Stimulated activated CD4-positive, alpha-beta T cell treated with anti-CD3 and anti-CD28 coated beads, Interleukin-1b, Interleukin-23, amount 100 ng/mL, for 1 hour (primary cell): ENCODE data around the gene LLGL1.
"Not testable (repeated sequence)": the region's sequence is repeated elsewhere in the genome, so short reads cannot be mapped to it uniquely, and the experiment has no call there.

Experiments used
- DNase-seq, 2 donors: peaks; one replicate each; pipeline ENCODE4 v3.0.0-alpha.2; 2020; ENCODE audit warnings: low read depth in 2 of 2

Gene LLGL1

DNA sequence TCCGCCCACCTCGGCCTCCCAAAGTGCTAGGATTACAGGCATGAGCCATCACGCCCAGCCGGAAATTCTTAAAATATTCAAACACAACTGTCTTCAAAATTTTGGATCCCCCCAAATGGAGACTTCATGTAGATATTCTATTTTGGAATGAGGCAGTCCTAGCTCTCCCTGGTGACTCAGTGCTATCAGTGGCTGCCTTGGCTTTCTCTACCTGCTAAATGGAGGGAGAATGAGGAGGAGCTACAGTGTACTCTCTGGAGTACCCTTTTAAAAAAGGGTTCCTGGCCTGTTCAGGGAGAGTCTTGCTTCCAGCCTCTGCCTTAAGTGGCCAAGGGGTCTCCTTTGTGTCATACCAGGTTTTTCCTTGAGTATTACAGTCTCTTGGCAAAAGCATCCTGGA lies 31.0 kb upstream of the LLGL1 start:
- DNase-seq, result no peak

DNA sequence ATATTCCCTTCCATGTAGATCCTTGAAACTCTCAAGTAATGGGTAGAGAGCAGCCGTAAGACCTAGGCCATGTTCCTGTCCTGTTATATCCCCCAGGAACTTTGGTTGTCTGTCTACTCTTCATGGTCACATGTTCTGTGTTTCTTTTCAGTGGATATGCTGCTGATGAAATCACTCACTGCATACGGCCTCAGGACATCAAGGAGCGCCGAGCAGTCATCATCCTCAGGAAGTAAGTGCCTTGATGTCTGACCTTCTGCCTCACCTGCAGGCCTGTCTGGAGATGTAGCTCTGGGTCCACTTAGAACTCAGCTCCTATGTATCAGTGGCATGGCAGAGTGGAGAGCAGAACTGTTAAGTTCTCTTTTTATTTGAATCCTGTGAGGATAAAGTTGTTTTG lies 30.6 kb upstream of the LLGL1 start:
- no peak for DNase-seq

DNA sequence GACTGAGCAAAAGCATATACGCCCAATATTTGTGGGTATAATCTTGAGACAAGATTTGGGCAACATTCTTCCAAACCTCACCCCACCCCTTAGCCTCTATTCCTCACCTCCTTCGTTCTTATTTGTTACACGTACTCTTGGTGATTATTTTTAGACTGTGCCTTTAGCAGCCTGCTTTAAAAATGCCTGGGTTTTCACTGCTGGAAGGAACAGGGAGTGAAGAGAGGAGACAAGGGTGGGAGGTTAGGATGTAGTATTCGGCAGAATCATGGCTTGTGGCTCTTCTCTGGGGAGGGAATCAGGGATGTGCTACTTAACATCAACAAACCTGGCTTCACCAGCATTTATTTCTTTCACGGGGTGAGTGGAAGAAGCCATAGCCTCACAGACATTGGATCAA lies 30.2 kb upstream of the LLGL1 start:
- no peak for DNase-seq

DNA sequence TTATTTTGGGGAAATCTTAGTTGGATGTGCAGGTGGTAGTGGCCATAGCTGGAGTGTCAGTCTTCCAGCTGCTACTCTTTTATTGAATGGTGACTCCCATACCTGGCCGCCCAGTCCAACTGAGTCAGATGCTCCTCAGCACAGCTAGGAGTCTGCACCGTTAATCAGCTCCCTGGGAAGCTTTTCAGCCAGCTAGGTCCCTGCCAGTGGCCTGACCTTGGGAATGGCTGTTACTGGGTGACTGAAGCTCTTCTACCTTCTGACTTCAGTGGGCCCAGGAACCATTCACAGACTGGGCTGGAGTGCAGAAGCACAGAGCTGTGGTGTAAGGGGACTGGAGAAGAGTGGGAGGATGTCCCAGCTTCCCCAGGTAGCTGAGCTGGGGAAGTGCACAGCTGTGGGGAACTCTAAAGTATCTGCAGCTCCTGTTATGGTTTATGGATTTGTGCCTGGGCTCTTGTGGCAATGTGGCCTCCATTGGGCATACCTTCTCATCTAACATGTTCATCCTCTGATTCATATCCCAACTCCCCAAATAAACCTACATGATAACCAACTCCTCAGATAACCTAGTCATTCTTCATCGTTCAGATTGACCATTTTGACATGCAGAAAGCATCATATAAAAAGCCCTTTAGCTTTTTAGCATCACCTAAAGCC lies 27.8 kb upstream of the LLGL1 start:
- no peak for DNase-seq

DNA sequence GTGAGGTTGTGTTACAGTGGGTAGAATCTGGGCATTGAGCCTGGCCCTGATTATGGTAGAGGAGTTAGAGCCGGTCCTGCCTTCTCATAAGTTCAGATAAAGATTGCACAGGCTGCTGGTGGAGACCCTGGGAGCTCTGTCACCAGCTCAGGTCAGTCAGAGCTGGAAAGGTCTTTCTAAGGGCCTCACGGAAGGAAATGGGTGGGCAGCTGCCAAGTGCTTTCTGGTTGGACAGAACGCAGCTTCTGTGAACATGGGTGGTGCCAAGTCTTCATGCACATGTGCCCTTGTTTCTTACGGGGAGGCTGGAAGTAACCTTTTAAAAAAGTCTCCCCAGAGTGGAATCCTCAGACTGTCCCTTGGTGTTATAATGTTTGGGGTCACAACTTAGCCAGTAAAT lies 26.9 kb upstream of the LLGL1 start:
- DNase-seq, result no peak

DNA sequence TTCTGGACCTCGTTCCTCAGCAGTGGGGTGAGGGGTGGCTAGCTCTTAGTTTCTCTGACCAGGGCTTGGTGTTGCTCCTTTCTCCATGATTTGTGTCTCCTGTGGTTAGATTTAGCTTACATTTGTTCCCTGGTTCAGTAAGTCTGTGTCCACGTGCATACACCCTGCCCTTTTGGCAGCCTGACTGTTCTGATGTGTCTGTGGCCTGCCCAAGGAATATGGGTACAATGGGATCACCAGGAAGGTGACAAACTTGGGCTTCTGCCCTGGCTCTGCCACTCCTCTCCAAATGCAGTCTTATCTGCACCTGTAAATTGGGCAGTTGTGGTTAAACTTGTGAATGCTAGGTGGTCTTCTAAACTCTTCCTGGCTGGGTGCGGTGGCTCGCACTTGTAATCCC lies 24.3 kb upstream of the LLGL1 start:
- DNase-seq, result no peak

DNA sequence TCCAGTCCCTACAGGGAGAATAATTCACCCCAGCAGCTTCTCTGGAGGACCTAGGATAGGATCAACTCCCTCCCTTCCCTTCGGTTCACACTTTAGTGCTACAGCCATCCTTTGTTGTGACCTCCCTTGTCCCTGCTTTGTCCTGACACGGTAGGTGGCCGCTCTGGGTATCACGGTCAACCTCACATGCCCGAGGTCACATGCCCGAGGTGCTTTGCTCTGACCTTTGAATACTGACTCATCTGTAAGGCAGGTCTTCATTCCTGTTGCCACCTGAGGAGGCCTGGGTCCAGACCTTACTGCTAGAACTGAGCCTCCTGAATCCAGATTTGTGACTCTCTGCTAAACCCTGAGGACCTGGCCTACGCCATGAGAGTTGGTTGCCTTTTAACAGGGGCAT lies 22.1 kb upstream of the LLGL1 start:
- no peak for DNase-seq

DNA sequence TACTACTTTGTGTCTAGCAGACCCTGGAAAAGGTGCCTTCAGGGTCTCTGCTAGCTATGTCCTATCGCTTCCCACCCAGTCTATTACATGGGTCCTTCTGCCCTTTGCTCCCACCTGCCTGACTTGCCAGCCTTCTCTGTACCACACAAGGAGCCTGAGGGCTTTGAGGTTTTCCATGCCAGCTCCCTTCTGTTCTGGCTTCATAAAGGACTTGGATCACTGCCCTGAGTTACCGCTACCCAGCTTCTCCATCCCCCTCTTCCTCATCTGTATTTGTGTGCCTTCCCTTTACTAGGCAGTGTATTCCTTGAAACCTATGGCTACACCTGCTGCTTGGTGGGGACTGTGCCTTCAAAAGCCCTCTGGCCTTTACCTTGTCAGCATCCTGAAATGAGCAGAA lies 19.6 kb upstream of the LLGL1 start:
- DNase-seq, result no peak

DNA sequence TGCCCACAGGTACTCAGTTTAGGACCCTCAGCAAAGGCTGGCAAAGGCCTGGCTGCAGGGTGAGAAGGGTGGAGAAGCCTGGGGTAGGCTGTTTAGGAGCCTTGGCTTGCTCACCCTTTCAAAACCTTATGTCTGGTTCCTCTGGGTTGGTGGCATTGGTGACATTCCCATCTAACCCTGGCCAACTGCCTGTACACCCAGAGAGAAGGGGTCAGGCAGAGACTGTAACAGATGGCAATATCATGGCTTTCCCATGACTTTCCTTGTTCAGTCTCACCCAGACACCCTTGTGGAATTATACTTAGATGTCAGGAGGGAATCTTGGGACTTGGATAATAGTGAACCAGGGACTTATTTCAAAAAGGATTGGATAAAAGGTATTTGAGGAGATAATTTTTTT lies 18.5 kb upstream of the LLGL1 start:
- no peak for DNase-seq

DNA sequence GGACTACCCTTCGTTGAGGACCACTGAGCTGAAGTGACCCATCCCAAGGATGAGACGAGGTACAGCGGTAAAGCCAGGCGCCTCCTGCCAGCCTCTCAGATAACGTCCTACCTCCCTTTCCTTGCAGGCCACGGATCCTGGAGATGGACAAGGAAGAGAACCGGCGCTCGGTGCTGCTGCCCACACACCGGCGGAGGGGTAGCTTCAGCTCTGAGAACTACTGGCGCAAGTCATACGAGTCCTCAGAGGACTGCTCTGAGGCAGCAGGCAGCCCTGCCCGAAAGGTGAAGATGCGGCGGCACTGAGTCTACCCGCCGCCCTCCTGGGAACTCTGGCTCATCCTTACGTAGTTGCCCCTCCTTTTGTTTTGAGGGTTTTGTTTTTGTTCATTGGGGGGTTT lies 17.3 kb upstream of the LLGL1 start:
- no peak for DNase-seq

DNA sequence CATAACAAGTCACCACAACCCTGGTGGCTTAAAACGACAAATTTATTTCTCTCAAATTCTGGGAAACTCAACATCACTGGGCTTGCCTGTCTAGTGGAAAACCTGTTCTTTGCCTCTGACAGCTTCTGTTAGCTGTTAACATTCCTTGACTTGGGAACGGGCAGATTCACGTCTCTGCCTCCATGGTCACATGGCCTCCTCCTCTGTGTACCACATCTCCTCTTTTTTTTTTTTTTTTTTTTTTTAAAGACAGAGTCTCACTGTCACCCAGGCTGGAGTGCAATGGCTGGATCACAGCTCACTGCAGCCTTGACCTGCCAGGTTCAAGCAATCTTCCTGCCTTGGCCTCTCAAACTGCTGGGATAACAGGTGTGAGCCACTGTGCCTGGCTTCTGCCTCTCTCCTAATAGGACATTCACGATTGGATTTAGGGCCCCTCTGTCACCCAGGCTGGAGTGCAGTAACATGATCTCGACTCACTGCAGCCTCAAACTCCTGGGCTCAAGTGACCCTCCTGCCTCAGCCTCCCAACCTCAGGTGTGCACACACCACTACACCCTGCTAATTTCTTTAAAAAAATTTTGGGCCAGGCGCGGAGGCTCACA lies 11.7 kb upstream of the LLGL1 start:
- DNase-seq, result no peak

DNA sequence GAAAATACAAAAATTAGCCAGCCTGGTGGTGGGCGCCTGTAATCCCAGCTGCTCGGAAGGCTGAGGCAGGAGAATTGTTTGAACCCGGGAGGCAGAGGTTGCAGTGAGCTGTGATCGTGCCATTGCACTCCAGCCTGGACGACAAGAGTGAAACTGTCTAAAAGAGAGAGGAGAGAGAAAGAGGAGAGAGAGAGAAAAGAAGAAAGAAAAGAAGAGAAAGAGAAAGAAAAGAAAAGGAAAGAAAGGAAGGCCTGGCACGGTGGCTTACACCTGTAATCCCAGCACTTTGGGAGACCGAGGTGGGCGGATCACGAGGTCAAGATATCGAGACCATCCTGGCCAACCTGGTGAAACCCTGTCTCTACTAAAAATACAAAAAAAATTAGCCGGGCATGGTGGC lies 8.5 kb upstream of the LLGL1 start:
- not testable (repeated sequence) for DNase-seq

DNA sequence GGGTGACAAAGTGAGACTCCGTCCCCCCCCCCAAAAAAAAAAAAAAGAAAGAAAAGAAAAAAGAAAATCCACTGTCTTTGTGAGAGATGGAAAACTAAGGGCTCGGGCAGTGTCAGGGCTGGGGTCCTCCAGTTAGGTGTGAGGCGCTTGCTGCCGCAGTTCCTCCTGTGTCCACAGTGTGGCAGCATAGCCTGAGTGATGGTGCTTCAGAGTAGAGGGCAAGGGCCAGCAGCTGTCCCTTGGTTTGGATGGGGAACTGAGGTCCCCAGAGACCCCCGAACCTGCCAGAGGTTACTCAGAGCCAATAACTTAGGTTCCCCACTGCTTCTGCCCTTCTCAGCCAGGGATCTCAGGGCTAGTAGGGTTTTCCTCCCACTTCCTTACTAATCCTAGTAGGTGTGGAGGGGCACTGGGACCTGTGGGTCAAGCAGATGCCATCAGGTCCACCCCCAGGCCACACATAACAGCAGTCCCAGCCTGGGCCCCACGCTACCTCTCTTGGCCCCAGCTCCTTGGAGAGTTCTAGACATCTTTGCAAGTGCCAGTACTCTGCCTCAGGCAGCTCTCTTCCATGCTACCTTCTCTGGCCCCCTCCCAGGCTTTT lies 7.9 kb upstream of the LLGL1 start:
- peak; percentile 17 to 53 for DNase-seq

DNA sequence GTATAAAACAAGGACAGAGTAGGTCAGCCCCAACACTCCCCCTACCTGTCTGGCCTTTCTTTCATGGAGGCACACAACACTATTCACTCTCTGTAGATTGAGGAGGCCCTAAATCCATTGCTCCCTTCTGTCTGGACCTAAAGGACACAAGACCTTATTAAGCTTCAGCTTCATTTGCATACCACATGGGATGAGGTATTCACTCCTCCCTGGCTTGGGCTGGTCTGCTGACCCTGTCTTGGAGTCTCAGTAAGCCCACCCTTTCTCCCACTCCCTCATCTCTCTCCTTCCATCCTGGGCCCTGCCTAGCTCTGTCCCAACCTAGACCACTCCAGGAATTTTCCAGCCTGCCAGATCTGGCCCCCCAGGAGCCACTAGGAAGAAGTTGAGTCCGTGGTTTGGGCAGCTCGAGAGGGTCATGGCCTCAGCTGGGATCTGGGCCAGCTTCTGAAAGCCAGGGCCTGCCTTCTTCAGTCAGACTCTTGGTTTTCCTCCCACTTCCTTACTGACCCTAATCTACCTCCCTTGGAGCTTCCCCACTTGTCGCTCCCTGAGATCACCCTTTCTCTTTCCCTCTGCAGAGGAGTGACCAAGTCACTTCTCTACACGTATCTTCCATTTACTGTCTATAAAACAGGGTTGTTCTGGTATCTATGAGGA lies 6.5 kb upstream of the LLGL1 start:
- no peak for DNase-seq

DNA sequence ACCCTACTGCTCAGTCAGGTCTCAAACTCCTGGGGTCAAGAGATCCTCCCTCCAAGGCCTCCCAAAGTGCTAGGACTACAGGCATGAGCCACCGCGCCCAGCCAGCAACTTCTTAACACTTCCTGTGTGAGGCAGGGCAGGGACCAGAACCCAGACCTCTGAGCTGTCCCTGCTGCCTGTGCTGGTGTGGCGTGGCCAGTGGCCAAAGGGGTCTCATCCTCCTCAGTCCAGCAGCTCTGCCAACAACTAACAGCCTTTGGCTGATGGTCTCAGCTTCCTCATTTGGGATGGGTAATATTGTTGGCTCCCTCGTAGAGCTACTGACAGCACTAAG lies 1.4 kb upstream of the LLGL1 start:
- DNase-seq, result no peak

DNA sequence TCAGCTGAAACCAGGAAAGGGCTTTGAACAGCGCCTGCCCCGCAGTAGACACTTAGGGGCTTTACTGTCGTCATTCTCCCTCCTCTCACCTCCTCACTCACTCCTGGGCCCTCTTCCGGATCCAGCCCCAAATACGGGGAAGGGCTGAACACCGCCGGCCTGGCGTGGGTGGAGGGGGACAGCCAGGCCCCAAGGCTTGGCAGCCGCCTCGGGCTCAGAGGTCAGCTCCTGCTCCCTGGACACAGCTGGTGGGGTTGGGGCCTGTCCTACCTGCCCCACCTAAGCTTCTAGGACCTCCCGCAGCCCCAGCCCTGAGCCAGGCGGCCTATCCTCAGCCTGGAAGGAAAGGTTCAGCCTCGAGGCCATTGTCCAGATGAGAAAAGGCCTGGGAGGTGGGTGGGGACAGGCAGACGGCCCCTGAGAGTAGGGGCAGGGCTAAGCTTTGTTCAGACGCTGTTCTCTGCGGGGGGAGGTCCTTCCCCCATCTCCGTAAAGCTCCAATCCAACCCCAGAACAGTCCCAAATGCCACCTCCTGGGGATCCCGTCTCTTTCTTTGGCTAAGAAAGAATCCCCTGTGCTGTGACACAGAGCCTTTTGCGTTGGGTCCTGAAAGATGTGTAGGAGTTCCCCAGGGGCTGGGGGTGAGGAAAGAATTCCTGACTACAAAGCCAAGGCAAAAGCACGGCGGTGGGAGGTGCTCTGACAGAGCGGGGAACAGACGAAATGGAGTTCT lies 881 bp upstream of the LLGL1 start:
- DNase-seq, result no peak

DNA sequence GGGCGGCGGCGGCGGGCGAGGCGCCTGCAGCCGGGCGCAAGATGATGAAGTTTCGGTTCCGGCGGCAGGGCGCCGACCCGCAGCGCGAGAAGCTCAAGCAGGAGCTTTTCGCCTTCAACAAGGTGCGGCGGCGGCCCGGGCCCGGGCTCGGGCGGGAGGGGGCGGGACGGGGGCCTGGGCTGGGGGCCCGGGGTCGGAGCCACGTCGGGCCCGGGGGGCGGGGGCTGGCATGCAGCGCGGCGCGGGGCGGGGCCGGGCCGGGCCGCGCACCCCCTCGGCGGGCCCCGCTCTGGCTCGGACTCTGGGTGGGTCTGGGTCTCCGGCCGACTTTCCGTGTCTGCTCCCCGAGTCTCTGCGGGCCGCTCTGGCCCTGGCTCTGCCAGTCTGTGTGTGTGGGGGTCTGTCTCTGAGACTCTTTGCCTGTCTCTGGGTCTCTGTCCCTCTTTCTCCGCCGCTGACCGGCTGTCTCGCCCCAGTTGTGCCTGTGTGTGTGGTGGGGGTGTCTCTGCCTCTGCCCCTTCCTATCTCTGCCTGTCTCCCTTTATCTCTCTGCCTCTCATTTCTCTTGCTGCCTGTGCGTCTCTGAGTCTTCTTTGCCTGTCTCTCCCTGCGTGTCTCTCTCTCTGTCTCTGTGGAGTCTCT lies 328 bp downstream of the LLGL1 start:
- no peak for DNase-seq

DNA sequence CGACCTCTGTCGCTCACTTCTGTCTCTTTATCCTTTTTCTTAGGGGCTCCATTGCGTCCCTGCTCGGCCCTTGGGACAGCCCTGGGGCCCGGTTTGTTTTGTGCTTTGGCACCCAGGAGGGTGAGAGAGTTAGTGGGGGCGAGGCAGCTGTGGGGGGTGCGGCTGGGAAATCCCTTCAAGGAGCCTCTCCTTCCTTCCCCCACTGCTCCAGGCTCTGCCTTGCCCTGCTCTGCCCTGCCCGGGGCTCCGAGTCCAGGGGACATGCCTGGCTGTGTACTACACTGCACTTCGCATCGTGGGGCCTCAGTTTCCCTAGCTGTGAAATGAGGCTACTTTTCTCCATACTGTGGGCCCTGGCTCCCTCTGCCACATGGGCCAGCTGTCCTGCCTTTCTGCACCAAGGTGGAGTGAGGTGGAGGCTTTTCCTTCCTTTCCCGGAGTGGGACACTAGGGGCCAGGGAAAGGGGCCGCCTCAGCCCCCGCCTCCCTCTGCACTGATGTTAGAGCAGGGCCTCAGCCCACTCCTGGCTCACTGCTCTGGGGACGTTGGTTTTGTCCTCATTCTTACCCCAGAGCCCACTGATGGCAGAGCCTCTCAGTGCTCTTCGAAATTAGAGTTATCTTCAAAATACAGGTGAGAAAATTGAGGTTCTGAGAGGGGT lies 980 bp downstream of the LLGL1 start:
- DNase-seq, result no peak

DNA sequence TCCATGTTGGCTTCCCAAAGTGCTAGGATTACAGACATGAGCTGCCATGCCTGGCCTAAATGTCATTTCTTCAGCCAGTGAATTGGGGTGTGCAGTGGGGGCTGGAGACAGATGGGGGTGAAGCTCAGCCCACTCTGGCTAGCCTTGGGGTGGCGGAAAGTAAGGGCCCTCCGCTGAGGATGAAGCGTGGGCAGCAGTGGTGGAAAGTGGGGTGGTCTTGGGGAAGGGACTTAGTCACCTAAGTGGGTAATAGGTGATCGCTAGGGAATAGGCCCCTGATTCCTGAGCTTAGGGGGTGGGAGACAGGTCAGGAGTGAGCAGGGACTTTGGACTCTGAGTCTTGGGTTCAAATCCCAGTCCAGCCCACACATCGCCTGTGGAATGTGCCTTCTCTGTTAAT lies 2.2 kb downstream of the LLGL1 start:
- DNase-seq, result no peak

DNA sequence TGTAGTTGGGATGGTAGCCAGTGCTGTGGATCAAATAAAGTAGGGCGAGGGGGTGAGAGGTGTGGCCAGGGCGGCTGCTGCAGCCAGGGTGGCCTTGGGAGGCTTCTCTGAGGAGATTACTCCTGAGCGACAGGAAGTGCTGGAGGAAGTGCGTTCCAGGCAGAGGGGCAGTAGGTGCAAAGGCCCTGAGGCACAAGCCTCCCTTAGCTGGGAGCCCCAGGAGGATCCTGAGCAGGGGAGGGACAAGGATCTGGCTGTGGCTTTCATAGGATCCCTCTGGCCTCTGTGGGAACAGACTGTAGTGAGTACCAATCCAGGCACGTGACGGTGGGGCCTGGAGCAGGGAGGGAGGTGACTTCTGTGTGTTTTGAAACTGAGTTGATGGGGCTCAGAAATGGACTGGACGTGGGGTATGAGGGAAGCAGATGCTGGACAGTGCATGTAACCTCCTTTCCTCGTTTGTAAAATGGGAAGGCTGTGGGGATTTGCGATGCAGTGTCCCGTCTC lies 2.8 kb downstream of the LLGL1 start:
- no peak for DNase-seq

DNA sequence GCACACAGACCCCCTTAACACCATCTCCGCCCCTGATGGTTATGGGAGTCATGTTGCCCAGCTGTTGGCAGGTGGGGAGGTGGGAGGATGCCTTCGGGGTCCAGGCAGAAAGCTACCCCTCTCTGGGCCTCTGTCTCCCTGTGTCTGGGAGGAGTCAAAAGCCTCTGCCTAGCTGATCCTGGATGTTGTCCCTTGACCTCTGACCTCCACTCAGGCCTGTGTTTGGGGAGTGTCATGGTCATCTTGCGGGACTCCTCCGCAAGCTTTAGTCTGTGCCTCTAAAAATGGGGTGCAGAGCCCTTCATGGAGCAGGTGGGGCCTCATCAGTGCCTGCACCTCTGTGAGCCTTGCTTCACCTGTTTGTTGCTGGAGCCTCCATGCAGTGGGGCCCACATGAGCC lies 3.8 kb downstream of the LLGL1 start:
- no peak for DNase-seq
